Measurements from ENCODE around the gene FTO. TPM values are rescaled to one million over a fixed set of nuclear protein-coding genes. Genes with fewer than 3 reads are reported as not detected.

The FTO gene
- total RNA-seq, 1 donor from 2014 or later: 98.6 TPM

GRCh38 chr16:53848950-53849349, 145.0 kb downstream of the FTO start:
- intact Hi-C loops (cut with DNase I): no loop called here
- ATAC-seq (no peak), DNase-seq (no peak)
- Histone ChIP-seq H3K36me3 (no peaks in the 10 kb centered on the region), H3K4me3 (no peak overlapping the region), H3K9me3 (no peaks in the 10 kb centered on the region), H3K4me1 (peaks cover 17% of the 10 kb centered on the region), H3K27ac (no peak overlapping the region), H3K27me3 (ENCODE audit: low read depth) (no peaks in the 10 kb centered on the region)
- TF ChIP-seq, protein P1, sequence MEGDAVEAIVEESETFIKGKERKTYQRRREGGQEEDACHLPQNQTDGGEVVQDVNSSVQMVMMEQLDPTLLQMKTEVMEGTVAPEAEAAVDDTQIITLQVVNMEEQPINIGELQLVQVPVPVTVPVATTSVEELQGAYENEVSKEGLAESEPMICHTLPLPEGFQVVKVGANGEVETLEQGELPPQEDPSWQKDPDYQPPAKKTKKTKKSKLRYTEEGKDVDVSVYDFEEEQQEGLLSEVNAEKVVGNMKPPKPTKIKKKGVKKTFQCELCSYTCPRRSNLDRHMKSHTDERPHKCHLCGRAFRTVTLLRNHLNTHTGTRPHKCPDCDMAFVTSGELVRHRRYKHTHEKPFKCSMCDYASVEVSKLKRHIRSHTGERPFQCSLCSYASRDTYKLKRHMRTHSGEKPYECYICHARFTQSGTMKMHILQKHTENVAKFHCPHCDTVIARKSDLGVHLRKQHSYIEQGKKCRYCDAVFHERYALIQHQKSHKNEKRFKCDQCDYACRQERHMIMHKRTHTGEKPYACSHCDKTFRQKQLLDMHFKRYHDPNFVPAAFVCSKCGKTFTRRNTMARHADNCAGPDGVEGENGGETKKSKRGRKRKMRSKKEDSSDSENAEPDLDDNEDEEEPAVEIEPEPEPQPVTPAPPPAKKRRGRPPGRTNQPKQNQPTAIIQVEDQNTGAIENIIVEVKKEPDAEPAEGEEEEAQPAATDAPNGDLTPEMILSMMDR (IDR thresholded peaks at IDR 0.05): no peak

GRCh38 chr16:53849585-53849984, 145.6 kb downstream of the FTO start:
- ATAC-seq (no peak), DNase-seq (no peak)
- H3K27me3 ChIP-seq (ENCODE audit: low read depth): no peaks in the 10 kb centered on the region
- intact Hi-C loops (cut with DNase I): no loop called here
- H3K9me3 ChIP-seq: peaks cover 5% of the 10 kb centered on the region
- H3K4me3 ChIP-seq: no peak overlapping the region
- no peaks in the 10 kb centered on the region for H3K36me3 ChIP-seq
- H3K27ac ChIP-seq: no peak overlapping the region
- H3K4me1 ChIP-seq: peaks cover 17% of the 10 kb centered on the region
- TF ChIP-seq, protein P1 (IDR thresholded peaks at IDR 0.05): no peak

GRCh38 chr16:53849994-53850393, 146.0 kb downstream of the FTO start:
- TF ChIP-seq, protein P1 (IDR thresholded peaks at IDR 0.05): no peak
- Histone ChIP-seq H3K27me3 (ENCODE audit: low read depth) (no peaks in the 10 kb centered on the region), H3K27ac (no peak overlapping the region), H3K4me3 (no peak overlapping the region), H3K36me3 (no peaks in the 10 kb centered on the region), H3K4me1 (peaks cover 17% of the 10 kb centered on the region), H3K9me3 (peaks cover 6% of the 10 kb centered on the region)
- DNase-seq (no peak), ATAC-seq (no peak)
- intact Hi-C loops (cut with DNase I): no loop called here

- DNase-seq: no peak
- intact Hi-C loops (cut with DNase I): no loop called here
Measured at GRCh38 chr16:53852678-53853077, 148.7 kb downstream of the FTO start.

GRCh38 chr16:53855056-53855455, 151.1 kb downstream of the FTO start:
- intact Hi-C loops (cut with DNase I): no loop called here
- no peaks in the 10 kb centered on the region for H3K27me3 ChIP-seq (ENCODE audit: low read depth)
- no peak overlapping the region for H3K27ac ChIP-seq
- peaks cover 6% of the 10 kb centered on the region for H3K9me3 ChIP-seq
- no peak for ATAC-seq
- no peak overlapping the region for H3K4me3 ChIP-seq
- no peaks in the 10 kb centered on the region for H3K36me3 ChIP-seq
- TF ChIP-seq, protein P1 (IDR thresholded peaks at IDR 0.05): no peak
- DNase-seq: no peak
- H3K4me1 ChIP-seq: peaks cover 3% of the 10 kb centered on the region

More at GRCh38 chr16:53852678-53853077, 148.7 kb downstream of the FTO start:
- H3K9me3 ChIP-seq: peaks cover 6% of the 10 kb centered on the region
- no peaks in the 10 kb centered on the region for H3K36me3 ChIP-seq
- TF ChIP-seq, protein P1 (IDR thresholded peaks at IDR 0.05): no peak
- H3K4me1 ChIP-seq: peaks cover 13% of the 10 kb centered on the region
- ATAC-seq: no peak
- no peaks in the 10 kb centered on the region for H3K27me3 ChIP-seq (ENCODE audit: low read depth)
- no peak overlapping the region for H3K27ac ChIP-seq
- H3K4me3 ChIP-seq: no peak overlapping the region

DNA sequence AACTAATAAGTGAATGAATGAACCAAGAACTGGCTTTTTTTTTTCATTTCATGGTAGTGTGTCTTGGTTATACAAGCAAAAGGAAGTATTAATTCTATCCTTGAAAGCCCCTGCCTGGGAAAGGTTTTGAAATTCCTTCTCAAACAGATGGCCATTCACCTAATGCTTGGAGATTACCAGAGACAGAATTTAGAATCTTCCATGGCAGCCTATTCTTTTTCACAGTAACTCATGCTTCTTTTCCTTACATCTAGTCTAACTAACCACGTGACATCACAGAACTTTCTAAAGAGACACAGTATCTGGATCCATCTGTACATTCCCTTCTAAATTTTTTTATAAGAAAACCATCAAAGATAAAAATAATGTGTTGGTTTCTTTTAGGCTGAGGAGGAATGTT, 151.6 kb downstream of the FTO start:
- H3K9me3 ChIP-seq: peaks cover 6% of the 10 kb centered on the region
- H3K27me3 ChIP-seq (ENCODE audit: low read depth): no peaks in the 10 kb centered on the region
- intact Hi-C loops (cut with DNase I): no loop called here
- DNase-seq (no peak), ATAC-seq (no peak)
- TF ChIP-seq, protein P1 (IDR thresholded peaks at IDR 0.05): no peak
- H3K4me3 ChIP-seq: no peak overlapping the region
- H3K36me3 ChIP-seq: no peaks in the 10 kb centered on the region
- H3K4me1 ChIP-seq: no peaks in the 10 kb centered on the region
- H3K27ac ChIP-seq: no peak overlapping the region

All from lower lobe of right lung (tissue), 2 donors.